GM23248 (cell line): ENCODE measurements around the gene NEFH. TPM values are rescaled to one million over a fixed set of nuclear protein-coding genes. Genes with fewer than 3 reads are reported as not detected.

ENCODE experiments used
- DNase-seq: peaks from one replicate; pipeline ENCODE4 v3.0.0-alpha.2; 2015
- H2AFZ ChIP-seq: fragments of 200-600 bp; sonication (generic); 2 replicates; pipeline ENCODE4 v1.6.1; 2016; ENCODE audit warnings: antibody characterized with exemption
- H3F3A ChIP-seq: fragments of 200-600 bp; sonication (generic); 2 replicates; pipeline ENCODE4 v1.6.1; 2016; ENCODE audit warnings: mild to moderate bottlenecking, antibody characterized with exemption, mixed run types; ENCODE audit not compliant: insufficient read depth
- H3K27ac ChIP-seq: fragments of 200-600 bp; sonication (generic); 2 replicates; pipeline ENCODE4 v1.5.1; 2016; ENCODE audit warnings: mild to moderate bottlenecking
- H3K27me3 ChIP-seq: fragments of 200-600 bp; sonication (generic); replicated peaks from 2 replicates; pipeline ENCODE4 v1.6.1; 2016; ENCODE audit warnings: mild to moderate bottlenecking; ENCODE audit not compliant: insufficient read depth
- H3K36me3 ChIP-seq: fragments of 200-600 bp; sonication (generic); 2 replicates; pipeline ENCODE4 v1.6.1; 2016; ENCODE audit warnings: low read depth, mild to moderate bottlenecking
- H3K4me1 ChIP-seq: fragments of 200-600 bp; sonication (generic); 2 replicates; pipeline ENCODE4 v1.6.1; 2016; ENCODE audit warnings: mild to moderate bottlenecking; ENCODE audit not compliant: insufficient read depth
- H3K4me2 ChIP-seq: fragments of 200-600 bp; sonication (generic); one replicate; pipeline ENCODE4 v1.6.1; 2016; ENCODE audit warnings: mild to moderate bottlenecking; ENCODE audit not compliant: unreplicated experiment
- H3K4me3 ChIP-seq: fragments of 200-600 bp; sonication (generic); 2 replicates; pipeline ENCODE4 v1.5.1; 2016; ENCODE audit warnings: mild to moderate bottlenecking
- H3K79me2 ChIP-seq: fragments of 200-600 bp; sonication (generic); 2 replicates; pipeline ENCODE4 v1.6.1; 2016; ENCODE audit warnings: mild to moderate bottlenecking; ENCODE audit not compliant: insufficient read depth
- H3K9ac ChIP-seq: fragments of 200-600 bp; sonication (generic); 2 replicates; pipeline ENCODE4 v1.6.1; 2016; ENCODE audit warnings: mild to moderate bottlenecking
- H3K9me2 ChIP-seq: fragments of 200-600 bp; sonication (generic); 2 replicates; pipeline ENCODE4 v1.6.1; 2016; ENCODE audit warnings: mixed run types, mild to moderate bottlenecking, moderate library complexity; ENCODE audit not compliant: insufficient read depth
- H3K9me3 ChIP-seq: fragments of 200-600 bp; sonication (generic); one replicate; pipeline ENCODE4 v1.6.1; 2017; ENCODE audit warnings: low read depth
- H4K20me1 ChIP-seq: fragments of 200-600 bp; sonication (generic); 2 replicates; pipeline ENCODE4 v1.6.0; 2016; ENCODE audit not compliant: insufficient read depth
- EZH2 ChIP-seq: fragments of 200-600 bp; sonication (generic); IDR thresholded peaks from 2 replicates; pipeline ENCODE4 v1.6.1; 2018; ENCODE audit warnings: antibody characterized with exemption, mild to moderate bottlenecking; ENCODE audit not compliant: insufficient read depth, poor library complexity, severe bottlenecking
- EZH2phosphoT487 ChIP-seq: fragments of 200-600 bp; sonication (generic); IDR thresholded peaks from 2 replicates; pipeline ENCODE4 v1.6.1; 2018; ENCODE audit warnings: antibody characterized with exemption, moderate library complexity, mild to moderate bottlenecking, low read depth; ENCODE audit not compliant: insufficient read depth
- WGBS, 2 experiments: methylation state at CpG; one replicate each; pipeline ENCODE4 v1.1.6; 2015 to 2017; ENCODE audit warnings: low lambda C conversion rate in 2 of 2, low coverage in 1 of 2; ENCODE audit errors: missing lambda C conversion rate in 2 of 2; 5-methylcytosine and 5-hydroxymethylcytosine counted together
- in situ Hi-C: fragments of 300-500 bp; cut with MboI; formaldehyde crosslinking; loops from 2 replicates; pipeline ENCODE4 v1.15.0; 2020
- polyA plus RNA-seq: library from polyadenylated mRNA; unstranded; fragments of >200 nt; fragmentation: Nextera tagmentation; extraction: Ambion mirVana; gene quantifications from 2 replicates; pipeline ENCODE4 v1.2.1, GENCODE V29; 2016
- total RNA-seq: library from RNA; depleted of rRNA; stranded (reverse); fragments of >200 nt; shearing (Covaris generic); gene quantifications from 2 replicates; pipeline ENCODE4 v1.2.3, GENCODE V29; 2014; rRNA removed

The NEFH gene, protein sequence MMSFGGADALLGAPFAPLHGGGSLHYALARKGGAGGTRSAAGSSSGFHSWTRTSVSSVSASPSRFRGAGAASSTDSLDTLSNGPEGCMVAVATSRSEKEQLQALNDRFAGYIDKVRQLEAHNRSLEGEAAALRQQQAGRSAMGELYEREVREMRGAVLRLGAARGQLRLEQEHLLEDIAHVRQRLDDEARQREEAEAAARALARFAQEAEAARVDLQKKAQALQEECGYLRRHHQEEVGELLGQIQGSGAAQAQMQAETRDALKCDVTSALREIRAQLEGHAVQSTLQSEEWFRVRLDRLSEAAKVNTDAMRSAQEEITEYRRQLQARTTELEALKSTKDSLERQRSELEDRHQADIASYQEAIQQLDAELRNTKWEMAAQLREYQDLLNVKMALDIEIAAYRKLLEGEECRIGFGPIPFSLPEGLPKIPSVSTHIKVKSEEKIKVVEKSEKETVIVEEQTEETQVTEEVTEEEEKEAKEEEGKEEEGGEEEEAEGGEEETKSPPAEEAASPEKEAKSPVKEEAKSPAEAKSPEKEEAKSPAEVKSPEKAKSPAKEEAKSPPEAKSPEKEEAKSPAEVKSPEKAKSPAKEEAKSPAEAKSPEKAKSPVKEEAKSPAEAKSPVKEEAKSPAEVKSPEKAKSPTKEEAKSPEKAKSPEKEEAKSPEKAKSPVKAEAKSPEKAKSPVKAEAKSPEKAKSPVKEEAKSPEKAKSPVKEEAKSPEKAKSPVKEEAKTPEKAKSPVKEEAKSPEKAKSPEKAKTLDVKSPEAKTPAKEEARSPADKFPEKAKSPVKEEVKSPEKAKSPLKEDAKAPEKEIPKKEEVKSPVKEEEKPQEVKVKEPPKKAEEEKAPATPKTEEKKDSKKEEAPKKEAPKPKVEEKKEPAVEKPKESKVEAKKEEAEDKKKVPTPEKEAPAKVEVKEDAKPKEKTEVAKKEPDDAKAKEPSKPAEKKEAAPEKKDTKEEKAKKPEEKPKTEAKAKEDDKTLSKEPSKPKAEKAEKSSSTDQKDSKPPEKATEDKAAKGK
- total RNA-seq (0.51 and 0.65 TPM in 2 replicates), polyA plus RNA-seq (2.2 and 2.5 TPM in 2 replicates)

DNA sequence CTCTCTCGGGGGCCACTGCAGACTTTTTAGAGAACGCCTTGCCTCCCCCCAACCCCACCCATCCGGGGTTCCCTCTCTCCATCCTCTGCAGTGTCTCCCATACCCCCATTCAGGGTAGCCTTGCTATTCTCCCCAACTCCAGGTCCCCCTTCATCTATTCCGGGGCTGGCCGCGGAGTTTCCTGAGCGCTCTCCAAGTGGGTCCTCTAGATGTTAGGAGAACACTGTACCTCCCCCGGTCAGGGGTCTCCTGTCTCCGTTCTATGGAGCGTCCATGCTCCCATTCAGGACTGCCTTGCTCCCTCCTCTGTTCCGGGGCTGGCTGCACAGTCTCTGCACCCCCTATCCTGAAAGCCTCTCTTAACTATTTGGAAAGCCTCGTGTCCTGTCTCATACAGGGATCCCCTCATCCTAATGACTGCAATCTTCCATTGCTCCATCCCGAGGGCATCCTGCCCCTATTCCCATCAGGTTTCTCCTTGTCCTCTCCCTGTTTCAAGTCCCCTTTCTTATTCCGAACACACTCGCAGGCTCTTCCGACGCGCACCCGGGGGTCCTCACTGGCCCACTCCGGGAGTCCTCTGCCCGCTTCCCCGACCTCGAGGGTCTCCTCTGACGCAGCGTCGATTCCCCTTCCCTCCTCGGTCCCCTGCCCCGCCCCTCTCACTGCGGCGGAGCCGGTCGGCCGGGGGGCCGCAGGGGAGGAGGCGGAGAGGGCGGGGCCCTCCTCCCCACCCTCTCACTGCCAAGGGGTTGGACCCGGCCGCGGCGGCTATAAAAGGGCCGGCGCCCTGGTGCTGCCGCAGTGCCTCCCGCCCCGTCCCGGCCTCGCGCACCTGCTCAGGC, at the start of gene NEFH:
TSS of gene NEFH (plus strand) at position 802 of the 845 bp plus-strand sequence. CDS start 45 bp downstream, outside the sequence.
- Histone ChIP-seq H3K4me3 (peak within 1 kb of the TSS; percentile 49), H4K20me1 (no peaks in the 10 kb centered on the region), H3K9me3 (no peaks in the 10 kb centered on the region), H3K27ac (no peak within 1 kb of the TSS), H3K27me3 (peaks cover 42% of the 10 kb centered on the region), H2AFZ (0 out of 2 replicates have a peak within 1 kb of the TSS, but pooled peaks have one; percentile 29), H3K79me2 (no peaks in the 10 kb centered on the region), H3K9me2 (no peaks in the 10 kb centered on the region), H3K4me1 (no peaks in the 10 kb centered on the region), H3K36me3 (no peaks in the 10 kb centered on the region), H3K4me2 (no peak within 1 kb of the TSS), H3K9ac (peak within 1 kb of the TSS; percentile 27; the same call in 1 of the 2 replicates), H3F3A (no peaks in the 10 kb centered on the region)
- WGBS, 2 experiments, result 7% methylated on average over 40 to 41 of the region's 48 CpGs
- DNase-seq, result no peak
- in situ Hi-C loops, result no loop called here
- TF ChIP-seq EZH2phosphoT487 (no peak), EZH2 (no peak)

GRCh38 chr22:29431986-29432385, 48.0 kb upstream of the NEFH start:
- 44 to 51% methylated on average over 5 of the region's 5 CpGs for WGBS, 2 experiments
- H3K9me2 ChIP-seq, result no peaks in the 10 kb centered on the region
- no peaks in the 10 kb centered on the region for H3K36me3 ChIP-seq
- in situ Hi-C loops, result no loop called here
- H4K20me1 ChIP-seq, result no peaks in the 10 kb centered on the region
- DNase-seq, result no peak
- H3K9me3 ChIP-seq, result no peaks in the 10 kb centered on the region
- no peak overlapping the region for H3K9ac ChIP-seq
- no peaks in the 10 kb centered on the region for H3K79me2 ChIP-seq
- H3K4me3 ChIP-seq, result no peak overlapping the region
- no peaks in the 10 kb centered on the region for H3K4me1 ChIP-seq
- no peak overlapping the region for H3K4me2 ChIP-seq
- no peaks in the 10 kb centered on the region for H3F3A ChIP-seq
- no peak overlapping the region for H2AFZ ChIP-seq
- H3K27ac ChIP-seq, result no peak overlapping the region
- H3K27me3 ChIP-seq, result peaks cover 64% of the 10 kb centered on the region
- no peak for TF ChIP-seq EZH2
- TF ChIP-seq EZH2phosphoT487, result no peak

- 72 to 76% methylated on average over 3 of the region's 3 CpGs for WGBS, 2 experiments
- DNase-seq, result no peak
- no peaks in the 10 kb centered on the region for H3F3A ChIP-seq
- no peaks in the 10 kb centered on the region for H3K36me3 ChIP-seq
- no peak overlapping the region for H2AFZ ChIP-seq
- H3K9me2 ChIP-seq, result no peaks in the 10 kb centered on the region
- in situ Hi-C loops, result no loop called here
- no peaks in the 10 kb centered on the region for H4K20me1 ChIP-seq
- no peak overlapping the region for H3K9ac ChIP-seq
- H3K27me3 ChIP-seq, result peaks cover 62% of the 10 kb centered on the region
- no peak overlapping the region for H3K4me3 ChIP-seq
- H3K27ac ChIP-seq, result no peak overlapping the region
- no peaks in the 10 kb centered on the region for H3K4me1 ChIP-seq
- TF ChIP-seq EZH2 (no peak), EZH2phosphoT487 (no peak)
- H3K9me3 ChIP-seq, result no peaks in the 10 kb centered on the region
- H3K79me2 ChIP-seq, result no peaks in the 10 kb centered on the region
- H3K4me2 ChIP-seq, result no peak overlapping the region
Measured at GRCh38 chr22:29433856-29434255, 46.2 kb upstream of the NEFH start.
